HG03521 (cell line): ENCODE data around the gene KLHDC2.
"Not testable (repeated sequence)": the region's sequence is repeated elsewhere in the genome, so short reads cannot be mapped to it uniquely, and the experiment has no call there.

Experiments
- ATAC-seq: cut with Tn5 transposase; IDR thresholded peaks from one replicate; pipeline ENCODE4 v1.9.1; 2021; ENCODE audit warnings: mild to moderate bottlenecking, moderate library complexity; ENCODE audit not compliant: unreplicated experiment

The KLHDC2 gene

GRCh38 chr14:49767571-49768300, at the start of gene KLHDC2:
Gene KLHDC2 (plus strand): TSS chr14:49768153. CDS start chr14:49768469, 316 bp downstream.
- peak; percentile 92 for ATAC-seq

GRCh38 chr14:49720744-49721143, 47.2 kb upstream of the KLHDC2 start:
- no peak for ATAC-seq

GRCh38 chr14:49721733-49722435, 46.1 kb upstream of the KLHDC2 start:
- ATAC-seq, result not testable (repeated sequence)

- no peak for ATAC-seq
Observed at GRCh38 chr14:49727171-49727570, 40.8 kb upstream of the KLHDC2 start.

- no peak for ATAC-seq
Observed at GRCh38 chr14:49732896-49733295, 35.1 kb upstream of the KLHDC2 start.

- ATAC-seq, result no peak
Observed at GRCh38 chr14:49733836-49734235, 34.1 kb upstream of the KLHDC2 start.

GRCh38 chr14:49735669-49736068, 32.3 kb upstream of the KLHDC2 start:
- not testable (repeated sequence) for ATAC-seq

- ATAC-seq, result no peak
Observed at GRCh38 chr14:49745191-49745590, 22.8 kb upstream of the KLHDC2 start.

GRCh38 chr14:49746476-49746875, 21.5 kb upstream of the KLHDC2 start:
- ATAC-seq, result not testable (repeated sequence)

- no peak for ATAC-seq
Observed at GRCh38 chr14:49754570-49755097, 13.3 kb upstream of the KLHDC2 start.

GRCh38 chr14:49755378-49755777, 12.6 kb upstream of the KLHDC2 start:
- ATAC-seq, result no peak

GRCh38 chr14:49761839-49762551, 6.0 kb upstream of the KLHDC2 start:
- no peak for ATAC-seq

GRCh38 chr14:49766839-49767238, 1.1 kb upstream of the KLHDC2 start:
- ATAC-seq, result no peak

GRCh38 chr14:49767270-49767570, 733 bp upstream of the KLHDC2 start:
- ATAC-seq, result no peak

- ATAC-seq, result peak; percentile 32
Observed at GRCh38 chr14:49768301-49769121, 558 bp downstream of the KLHDC2 start.

GRCh38 chr14:49769171-49769570, 1.2 kb downstream of the KLHDC2 start:
- ATAC-seq, result no peak

GRCh38 chr14:49769581-49770211, 1.7 kb downstream of the KLHDC2 start:
- ATAC-seq, result no peak

GRCh38 chr14:49770212-49770817, 2.4 kb downstream of the KLHDC2 start:
- ATAC-seq, result no peak

GRCh38 chr14:49771691-49772090, 3.7 kb downstream of the KLHDC2 start:
- ATAC-seq, result not testable (repeated sequence)

- no peak for ATAC-seq
Observed at GRCh38 chr14:49774106-49774505, 6.2 kb downstream of the KLHDC2 start.
